G401.6 (cell line): Measurements from ENCODE around the gene ZCCHC7.

ENCODE experiments used
- FAIRE-seq: peaks from 2 replicates; lab custom pipeline; 2012; peaks lifted over from hg19 to GRCh38; lab: Jason Lieb, UNC

Gene ZCCHC7

DNA sequence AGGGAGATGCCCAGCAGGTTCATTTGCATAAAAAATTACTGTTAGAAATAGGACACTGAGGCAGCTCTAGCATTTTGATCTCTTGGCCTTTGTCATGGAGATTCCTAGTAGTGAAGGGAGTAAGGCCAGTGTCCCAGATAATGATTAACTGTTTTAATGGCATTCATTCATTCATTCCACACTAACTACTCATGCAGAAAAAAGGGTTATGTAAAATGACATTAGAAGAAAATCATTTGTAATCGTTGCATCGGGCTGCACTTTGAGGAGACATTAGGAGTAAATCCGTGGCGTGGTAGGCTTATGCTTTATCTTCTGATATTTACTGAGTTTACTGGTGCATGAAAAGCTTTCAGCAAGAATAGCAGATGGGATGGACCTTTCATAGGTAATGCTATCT, 219.5 kb downstream of the ZCCHC7 start:
- FAIRE-seq, result no peak

GRCh38 chr9:37340961-37341360, 220.6 kb downstream of the ZCCHC7 start:
- no peak for FAIRE-seq

GRCh38 chr9:37341704-37342103, 221.3 kb downstream of the ZCCHC7 start:
- FAIRE-seq, result no peak

GRCh38 chr9:37342493-37342892, 222.1 kb downstream of the ZCCHC7 start:
- FAIRE-seq, result no peak

- no peak for FAIRE-seq
Observed at GRCh38 chr9:37342895-37343294, 222.5 kb downstream of the ZCCHC7 start.

GRCh38 chr9:37343724-37344123, 223.3 kb downstream of the ZCCHC7 start:
- FAIRE-seq, result no peak

- FAIRE-seq, result no peak
Observed at GRCh38 chr9:37345038-37345437, 224.7 kb downstream of the ZCCHC7 start.

DNA sequence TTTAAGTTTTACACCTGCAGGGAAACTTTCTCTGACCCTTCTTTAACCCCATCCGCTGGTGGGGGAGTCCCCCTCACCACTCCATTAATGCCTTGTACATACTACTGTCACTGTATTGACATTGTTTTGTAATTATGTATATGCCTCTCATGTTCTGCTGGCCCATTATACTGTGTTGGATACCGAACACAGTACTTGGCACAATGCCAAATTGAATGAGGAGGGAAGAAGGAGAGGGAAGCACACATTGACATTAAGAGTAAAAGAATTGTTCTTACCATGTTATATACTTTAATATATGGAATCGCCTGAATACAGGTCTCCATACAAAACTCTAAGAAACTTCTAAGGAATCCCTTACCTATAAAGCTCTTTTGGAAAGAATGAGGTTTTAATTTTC, 228.5 kb downstream of the ZCCHC7 start:
- FAIRE-seq, result no peak

DNA sequence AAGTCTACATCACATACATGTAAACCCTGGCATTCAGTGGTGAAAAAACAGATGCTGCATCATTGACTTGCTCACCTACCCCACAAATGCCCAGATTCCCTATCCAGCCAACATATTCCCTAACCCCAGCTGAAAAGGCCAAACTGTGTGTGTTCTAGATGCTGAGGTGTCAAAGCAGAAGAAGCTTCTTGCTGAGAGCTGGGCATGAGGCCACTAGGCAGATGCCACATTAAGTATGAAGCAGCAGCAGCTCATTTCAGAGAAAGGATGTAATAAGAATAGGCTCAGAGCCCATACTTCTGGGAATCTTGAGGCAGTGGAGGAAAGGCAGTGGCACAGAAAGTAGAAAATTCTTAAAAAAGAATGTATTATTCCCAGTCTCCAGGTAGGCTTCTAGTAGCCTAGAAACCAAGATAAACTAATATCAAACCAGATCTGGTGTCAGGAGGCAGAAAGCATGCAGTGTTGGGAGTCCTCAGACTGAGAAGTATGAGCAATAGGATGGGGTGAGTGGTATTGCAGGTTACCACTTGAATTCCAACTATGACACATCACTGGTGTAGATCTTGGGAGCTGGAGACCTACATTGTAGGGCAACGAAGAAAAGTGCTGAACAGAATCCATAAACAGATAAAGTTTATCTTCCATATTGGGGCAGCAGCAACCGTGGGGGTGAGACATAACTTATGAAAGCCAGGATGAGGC, 230.3 kb downstream of the ZCCHC7 start:
- FAIRE-seq, result no peak

DNA sequence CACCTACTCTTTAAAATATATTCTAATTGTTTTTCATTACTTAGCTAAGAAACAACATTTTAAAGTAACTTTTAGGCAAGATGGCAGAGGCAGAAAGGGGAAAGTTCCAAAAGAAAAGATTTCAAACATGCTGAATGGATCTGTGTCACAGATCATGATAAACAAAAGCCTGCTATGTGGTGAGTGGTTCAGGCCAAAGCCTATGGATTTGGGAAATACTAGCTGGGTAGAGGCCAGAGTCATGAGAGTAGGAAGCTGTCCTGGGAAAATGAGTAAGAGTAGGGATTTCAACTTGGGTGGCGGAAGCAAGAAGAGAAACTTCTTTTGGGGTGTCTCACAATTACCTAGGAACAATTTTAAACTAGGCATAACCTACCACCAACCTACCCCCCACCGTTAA, 233.4 kb downstream of the ZCCHC7 start:
- no peak for FAIRE-seq

DNA sequence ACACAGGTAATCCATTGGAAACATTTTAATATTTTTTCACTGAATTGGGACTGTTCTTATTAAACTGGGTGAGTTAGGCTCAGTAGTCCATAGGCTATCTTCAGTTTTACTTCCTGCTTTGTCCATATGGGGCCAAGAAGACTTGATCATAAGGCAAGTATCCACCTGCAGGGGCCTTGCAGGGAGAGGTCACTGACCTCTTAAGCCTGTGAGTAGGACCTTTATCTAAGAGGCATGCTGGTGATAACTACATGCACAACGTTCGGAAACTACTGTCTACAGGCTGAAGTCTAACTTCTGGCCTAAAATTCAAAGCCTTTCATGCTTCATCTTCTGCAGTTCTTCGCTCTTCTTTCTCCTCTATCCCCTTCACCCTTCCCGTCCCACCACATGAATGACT, 242.1 kb downstream of the ZCCHC7 start:
- no peak for FAIRE-seq

GRCh38 chr9:37363124-37363523, 242.8 kb downstream of the ZCCHC7 start:
- FAIRE-seq, result no peak

- no peak for FAIRE-seq
Observed at GRCh38 chr9:37364136-37364535, 243.8 kb downstream of the ZCCHC7 start.

DNA sequence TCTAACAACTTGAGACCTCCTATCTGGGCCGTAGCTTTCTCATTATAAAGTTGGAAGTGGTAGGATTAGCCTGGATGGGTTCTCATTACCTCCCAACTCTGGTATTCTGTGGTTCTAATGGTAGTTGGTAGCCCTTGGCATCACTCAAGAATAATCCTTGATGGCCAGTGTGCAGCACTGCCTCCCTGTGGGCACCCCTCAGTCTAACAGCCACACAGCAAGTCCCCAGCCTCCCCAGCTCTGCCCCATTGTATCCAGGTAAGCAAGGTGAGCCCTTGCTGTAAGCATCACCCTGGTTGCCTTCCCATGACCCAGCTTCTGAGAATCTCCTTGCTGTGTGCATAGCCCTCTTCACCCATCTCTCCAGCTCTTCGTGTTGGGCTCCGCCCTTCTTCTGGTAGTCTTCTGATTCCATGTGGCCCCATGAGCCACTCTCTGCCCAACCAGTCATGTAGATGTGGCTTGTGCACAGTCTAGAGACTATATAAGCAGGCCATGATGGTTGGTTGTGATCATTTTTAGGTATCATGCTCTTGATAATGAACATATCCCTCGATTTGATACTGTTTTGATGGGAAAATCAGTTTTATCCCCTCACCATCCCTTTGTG, 244.5 kb downstream of the ZCCHC7 start:
- no peak for FAIRE-seq

- no peak for FAIRE-seq
Observed at GRCh38 chr9:37369671-37370070, 249.3 kb downstream of the ZCCHC7 start.

DNA sequence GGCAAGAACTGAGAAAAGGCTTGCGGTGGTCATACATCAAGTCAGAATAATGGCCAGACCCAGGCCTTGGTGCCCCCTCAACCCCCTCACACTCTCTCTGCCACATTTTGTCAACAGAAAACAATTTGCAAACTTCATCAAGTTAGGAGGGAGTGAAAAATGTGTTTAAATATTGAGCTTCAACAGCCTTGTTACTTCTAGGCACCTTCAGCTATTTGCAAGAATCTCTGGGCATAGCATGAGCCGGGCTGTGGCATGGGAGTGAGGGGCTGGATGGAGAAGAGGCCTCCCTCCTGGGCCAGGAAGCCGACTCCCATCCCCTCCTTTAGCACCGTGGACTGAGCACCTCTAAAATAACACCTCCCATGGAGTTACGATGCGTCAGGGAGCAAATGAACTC, 249.9 kb downstream of the ZCCHC7 start:
- no peak for FAIRE-seq

GRCh38 chr9:37370968-37371563, 250.7 kb downstream of the ZCCHC7 start:
- FAIRE-seq, result no peak

- no peak for FAIRE-seq
Observed at GRCh38 chr9:37371565-37372464, 251.4 kb downstream of the ZCCHC7 start.

- no peak for FAIRE-seq
Observed at GRCh38 chr9:37372839-37373238, 252.5 kb downstream of the ZCCHC7 start.

DNA sequence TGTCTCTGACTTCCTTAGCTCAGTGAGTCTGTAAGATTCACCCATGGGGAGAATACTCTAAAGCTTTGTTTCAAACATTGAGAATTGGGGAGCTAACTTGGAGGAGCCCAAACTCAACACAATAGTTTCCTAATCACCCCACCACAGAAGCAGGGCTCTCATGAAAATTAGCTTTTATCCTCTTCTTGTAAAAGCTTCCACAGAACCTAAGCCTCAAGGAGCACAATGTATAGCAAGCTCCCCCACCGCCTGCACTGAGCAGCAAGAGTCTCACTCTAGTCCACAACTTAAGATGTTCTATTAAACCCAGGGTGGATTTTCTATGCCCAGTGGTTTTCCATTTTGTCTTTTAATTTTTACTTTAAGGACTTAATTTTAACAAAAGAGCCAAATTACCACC, 253.2 kb downstream of the ZCCHC7 start:
- FAIRE-seq, result no peak

DNA sequence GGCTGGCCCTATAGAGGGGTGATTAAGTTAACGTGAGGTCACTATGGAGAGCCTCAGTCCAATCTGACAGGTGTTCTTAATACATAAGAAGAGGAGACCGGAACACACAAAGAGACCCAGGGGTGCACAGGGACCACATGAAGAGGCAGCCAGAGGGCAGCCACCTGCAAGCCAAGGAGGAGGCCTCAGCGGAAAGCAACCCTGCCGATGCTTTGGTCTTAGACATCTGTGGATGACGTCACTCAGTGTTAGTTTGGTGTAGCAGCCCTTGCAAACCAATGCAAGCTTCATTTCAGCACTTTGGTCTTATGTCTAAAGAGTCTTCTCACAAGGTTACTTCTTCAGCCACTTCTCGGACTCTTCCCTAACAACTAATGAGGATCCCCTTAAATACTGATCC, 254.5 kb downstream of the ZCCHC7 start:
- no peak for FAIRE-seq

GRCh38 chr9:37377688-37378612, 257.6 kb downstream of the ZCCHC7 start:
- FAIRE-seq, result no peak
